T-helper 17 cell (primary cell): ENCODE results near the gene AKT3. TPM values are rescaled to one million over a fixed set of nuclear protein-coding genes. Genes with fewer than 3 reads are reported as not detected.

Source experiments
- ATAC-seq: fragments of 150-1000 bp; cut with Tn5 transposase; 2 replicates; pipeline ENCODE4 v1.10.0; 2021; ENCODE audit warnings: mild to moderate bottlenecking, moderate library complexity
- DNase-seq, 3 donors: peaks; one replicate each; pipeline versions ENCODE4 v3.0.0 to v3.0.0-alpha.2; 2020 to 2021
- H3K9me3 ChIP-seq: one replicate; pipeline ENCODE4 v1.7.0; 2013; ENCODE audit warnings: low read length, mild to moderate bottlenecking; ENCODE audit not compliant: control insufficient read depth, poor library complexity, severe bottlenecking
- H3K27ac Mint-ChIP-seq: one replicate; pipeline ENCODE4 v1.8.0; 2022; ENCODE audit warnings: mild to moderate bottlenecking, moderate library complexity, mixed read lengths
- H3K27me3 Mint-ChIP-seq: one replicate; pipeline ENCODE4 v1.8.0; 2022; ENCODE audit warnings: mixed read lengths
- H3K36me3 Mint-ChIP-seq: one replicate; pipeline ENCODE4 v1.8.0; 2022; ENCODE audit warnings: low read depth, mixed read lengths
- H3K4me1 Mint-ChIP-seq: one replicate; pipeline ENCODE4 v1.8.0; 2022; ENCODE audit warnings: mild to moderate bottlenecking, mixed read lengths
- H3K4me3 Mint-ChIP-seq: one replicate; pipeline ENCODE4 v1.8.0; 2022; ENCODE audit warnings: mild to moderate bottlenecking, moderate library complexity, mixed read lengths
- total RNA-seq, 4 donors: library from RNA in 2 of 4; stranded (reverse) in 2 of 4; gene quantifications; one replicate each; pipeline ENCODE4 v1.2.3 and lab custom pipeline; 2022 to 2026

The AKT3 gene
- total RNA-seq, 2 donors from 2014 or later: 96.0 to 103 TPM

DNA sequence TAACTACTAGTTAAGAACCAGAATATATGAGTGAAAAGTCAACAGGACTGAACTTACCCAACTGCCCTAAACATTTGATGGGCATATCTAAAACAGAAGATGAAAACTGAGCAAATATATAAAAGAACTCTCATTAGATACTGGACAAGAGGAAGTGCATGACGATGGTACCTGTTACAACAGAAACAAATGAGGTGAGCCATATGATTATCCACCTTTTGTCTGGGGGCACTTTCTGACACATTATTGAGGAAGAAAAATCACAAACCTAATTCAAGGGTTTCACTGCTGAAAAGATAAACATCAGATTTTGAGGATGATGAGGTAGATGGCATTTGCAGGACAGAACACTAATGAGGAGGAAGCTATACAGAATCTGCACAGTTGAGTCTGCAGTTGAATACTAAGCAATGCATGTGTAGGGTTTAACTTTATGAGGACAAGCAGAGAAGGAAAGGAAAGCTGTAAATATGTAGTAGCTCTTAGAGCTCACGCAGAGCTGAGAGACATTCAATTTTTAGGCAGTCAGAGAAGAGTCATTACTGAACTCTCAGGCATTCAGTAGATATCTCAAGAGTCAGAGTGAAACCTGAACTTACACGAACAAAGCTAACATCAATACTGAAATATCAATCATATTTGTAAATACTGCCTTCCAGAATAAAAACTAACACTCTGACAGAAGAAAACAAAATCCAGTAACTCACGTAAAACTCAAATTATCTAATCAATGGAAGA is 262.1 kb downstream of the AKT3 start:
- no peak for DNase-seq
- Mint-ChIP-seq H3K4me1 (peaks cover 7% of the 10 kb centered on the region), H3K4me3 (peak overlapping the region; percentile 10), H3K27me3 (no peaks in the 10 kb centered on the region), H3K27ac (peak overlapping the region; percentile 10), H3K36me3 (peaks cover 12% of the 10 kb centered on the region)
- ATAC-seq: no peak
- no peaks in the 10 kb centered on the region for H3K9me3 ChIP-seq

DNA sequence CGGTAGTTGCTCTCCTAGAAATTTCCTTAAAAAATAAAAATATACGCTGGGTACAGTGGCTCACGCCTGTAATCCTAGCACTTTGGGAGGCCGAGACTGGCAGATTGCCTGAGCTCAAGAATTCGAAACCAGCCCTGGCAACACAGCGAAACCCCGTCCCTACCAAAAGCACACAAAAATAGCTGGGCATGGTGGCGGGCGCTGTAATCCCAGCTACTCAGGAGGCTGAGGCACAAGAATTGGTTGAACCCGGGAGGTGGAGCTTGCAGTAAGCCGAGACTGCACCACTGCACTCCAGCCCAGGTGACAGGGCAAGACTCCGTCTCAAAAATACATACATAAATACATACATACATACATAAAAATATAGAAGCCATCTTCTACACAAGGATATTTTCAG is 262.8 kb downstream of the AKT3 start:
- peaks cover 7% of the 10 kb centered on the region for H3K4me1 Mint-ChIP-seq
- DNase-seq (no peak), ATAC-seq (no peak)

DNA sequence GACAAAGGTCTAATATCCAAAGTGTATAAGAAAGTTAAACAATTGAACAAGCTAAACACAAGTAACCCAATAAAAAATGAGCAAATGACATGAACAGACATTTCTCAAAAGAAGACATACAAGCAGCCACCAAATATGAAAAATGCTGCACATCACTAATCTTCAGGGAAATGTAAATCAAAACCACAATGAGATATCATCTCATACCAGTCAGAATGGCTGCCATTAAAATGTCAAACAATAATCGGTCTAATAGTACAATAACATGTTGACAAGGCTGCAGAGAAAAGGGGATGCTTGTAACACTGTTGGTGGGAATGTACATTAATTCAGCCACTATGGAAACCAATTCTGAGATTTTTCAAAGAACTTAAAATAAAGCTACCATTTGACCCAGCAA is 264.1 kb downstream of the AKT3 start:
- peaks cover 12% of the 10 kb centered on the region for H3K36me3 Mint-ChIP-seq
- H3K9me3 ChIP-seq: no peaks in the 10 kb centered on the region
- no peak overlapping the region for H3K27ac Mint-ChIP-seq
- ATAC-seq: no peak
- H3K27me3 Mint-ChIP-seq: no peaks in the 10 kb centered on the region
- no peak for DNase-seq
- H3K4me1 Mint-ChIP-seq: peaks cover 7% of the 10 kb centered on the region
- no peak overlapping the region for H3K4me3 Mint-ChIP-seq

More for the DNA sequence above, 262.8 kb downstream of the AKT3 start:
- no peaks in the 10 kb centered on the region for H3K9me3 ChIP-seq
- Mint-ChIP-seq H3K4me3 (no peak overlapping the region), H3K36me3 (peaks cover 12% of the 10 kb centered on the region), H3K27ac (no peak overlapping the region), H3K27me3 (no peaks in the 10 kb centered on the region)

DNA sequence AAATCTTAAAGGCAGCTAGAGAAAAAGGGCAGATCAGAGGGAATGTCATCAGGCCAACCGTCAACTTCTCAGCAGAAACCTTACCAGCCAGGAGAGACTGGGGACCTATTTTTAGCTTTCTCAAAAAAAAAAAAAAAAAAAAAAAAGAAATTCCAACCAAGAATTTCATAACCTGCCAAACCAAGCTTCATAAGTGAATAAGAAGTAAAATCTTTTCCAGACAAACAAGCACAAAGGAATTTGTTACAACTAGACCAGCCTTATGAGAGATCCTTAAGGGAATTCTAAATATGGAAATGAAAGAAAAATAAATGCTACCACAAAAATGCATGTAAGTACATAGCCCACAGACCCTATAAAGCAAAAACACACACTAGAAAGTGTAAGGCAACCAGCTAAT is 267.7 kb downstream of the AKT3 start:
- ATAC-seq: no peak

DNA sequence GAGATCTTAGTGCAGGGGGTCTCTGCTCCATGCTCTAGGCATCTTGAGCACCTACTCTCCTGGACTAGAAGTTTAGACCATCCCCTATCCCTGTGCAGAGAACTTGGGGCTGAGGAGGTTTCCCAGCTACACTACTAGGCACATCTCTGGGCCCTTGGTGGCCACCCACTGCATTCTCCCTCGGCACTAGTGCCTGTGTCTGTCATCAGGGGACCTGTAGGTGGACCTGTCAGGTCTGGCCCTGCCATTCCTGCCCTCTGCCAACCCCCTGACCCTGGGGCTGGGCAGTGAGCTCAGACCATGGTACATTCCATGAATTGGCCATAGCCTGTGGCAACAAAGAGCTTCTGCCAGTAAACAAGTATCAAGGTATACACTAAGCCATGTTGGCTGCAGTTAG is 269.1 kb downstream of the AKT3 start:
- Mint-ChIP-seq H3K36me3 (peaks cover 11% of the 10 kb centered on the region), H3K4me1 (no peaks in the 10 kb centered on the region), H3K4me3 (no peak overlapping the region), H3K27me3 (no peaks in the 10 kb centered on the region), H3K27ac (no peak overlapping the region)
- ATAC-seq: no peak
- no peaks in the 10 kb centered on the region for H3K9me3 ChIP-seq
- no peak for DNase-seq

More for the DNA sequence above, 267.7 kb downstream of the AKT3 start:
- no peak overlapping the region for H3K27ac Mint-ChIP-seq
- no peaks in the 10 kb centered on the region for H3K27me3 Mint-ChIP-seq
- no peak for DNase-seq
- H3K9me3 ChIP-seq: no peaks in the 10 kb centered on the region
- H3K4me1 Mint-ChIP-seq: no peaks in the 10 kb centered on the region
- H3K36me3 Mint-ChIP-seq: peaks cover 11% of the 10 kb centered on the region
- H3K4me3 Mint-ChIP-seq: no peak overlapping the region

DNA sequence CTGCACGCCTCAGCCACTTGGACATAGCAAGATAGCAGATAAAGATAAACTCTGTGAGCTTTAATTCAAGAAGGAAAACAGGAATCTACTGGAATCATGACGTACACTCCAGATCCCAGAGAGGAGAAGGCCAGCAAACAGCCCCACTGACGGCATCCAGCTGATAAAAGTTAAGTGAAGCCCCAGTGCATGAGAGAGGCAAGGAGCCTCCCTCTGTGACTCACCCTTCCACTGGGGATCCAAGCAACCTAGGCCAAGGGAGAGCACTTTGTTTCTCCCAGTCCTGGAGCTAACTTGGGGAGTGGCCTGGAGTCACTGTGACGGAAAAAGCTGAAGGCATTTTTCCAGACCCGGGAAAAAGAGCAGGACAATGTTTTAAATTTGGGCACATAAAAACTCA is 270.0 kb downstream of the AKT3 start:
- peaks cover 11% of the 10 kb centered on the region for H3K36me3 Mint-ChIP-seq

DNA sequence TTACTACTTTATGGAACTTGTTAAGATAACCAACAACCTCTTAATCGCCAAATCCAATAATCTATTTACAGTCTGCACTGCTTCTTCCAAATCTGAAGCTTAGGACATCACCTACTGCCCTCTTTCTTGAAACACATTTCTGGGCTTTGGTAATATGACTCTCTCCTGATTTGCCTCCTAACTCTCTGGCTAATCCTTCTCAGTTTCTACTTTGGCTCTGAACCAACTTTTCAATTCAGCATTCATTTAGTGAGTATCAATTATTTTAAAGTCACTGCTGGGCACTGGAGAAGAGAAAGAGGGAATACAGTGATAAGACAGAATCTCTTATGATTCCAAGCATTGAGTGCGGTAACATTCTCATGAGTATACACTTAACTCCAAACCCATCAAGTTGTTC is 275.0 kb downstream of the AKT3 start:
- H3K36me3 Mint-ChIP-seq: peaks cover 10% of the 10 kb centered on the region
- H3K9me3 ChIP-seq: no peaks in the 10 kb centered on the region
- DNase-seq (no peak), ATAC-seq (no peak)
- no peak overlapping the region for H3K4me3 Mint-ChIP-seq
- H3K27ac Mint-ChIP-seq: no peak overlapping the region
- no peaks in the 10 kb centered on the region for H3K4me1 Mint-ChIP-seq
- no peaks in the 10 kb centered on the region for H3K27me3 Mint-ChIP-seq

More for the DNA sequence above, 270.0 kb downstream of the AKT3 start:
- H3K4me1 Mint-ChIP-seq: no peaks in the 10 kb centered on the region
- H3K27ac Mint-ChIP-seq: no peak overlapping the region
- no peaks in the 10 kb centered on the region for H3K9me3 ChIP-seq
- H3K4me3 Mint-ChIP-seq: no peak overlapping the region
- H3K27me3 Mint-ChIP-seq: no peaks in the 10 kb centered on the region
- ATAC-seq: no peak
- DNase-seq: no peak

DNA sequence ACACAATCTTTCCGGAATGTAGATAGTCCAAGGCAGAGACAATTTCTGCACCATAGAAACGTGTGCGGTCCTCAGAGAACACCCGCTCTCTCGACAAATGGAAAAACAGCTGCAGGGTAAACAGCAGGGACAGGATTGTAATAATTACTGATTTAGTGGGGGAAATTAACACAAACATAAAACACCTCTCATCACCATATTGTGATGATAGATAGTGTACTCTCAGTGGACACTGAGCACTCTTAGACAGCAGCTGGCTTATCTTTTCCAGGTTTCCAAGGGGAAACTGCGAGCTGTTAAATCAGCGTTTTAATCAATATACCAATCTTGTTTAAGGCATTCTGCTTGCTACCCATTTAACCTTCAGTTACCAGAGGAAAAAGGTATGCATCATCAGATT is 277.1 kb downstream of the AKT3 start:
- Mint-ChIP-seq H3K4me3 (no peak overlapping the region), H3K4me1 (no peaks in the 10 kb centered on the region), H3K36me3 (peaks cover 2% of the 10 kb centered on the region), H3K27me3 (no peaks in the 10 kb centered on the region), H3K27ac (no peak overlapping the region)
- DNase-seq (no peak), ATAC-seq (no peak)
- no peaks in the 10 kb centered on the region for H3K9me3 ChIP-seq

DNA sequence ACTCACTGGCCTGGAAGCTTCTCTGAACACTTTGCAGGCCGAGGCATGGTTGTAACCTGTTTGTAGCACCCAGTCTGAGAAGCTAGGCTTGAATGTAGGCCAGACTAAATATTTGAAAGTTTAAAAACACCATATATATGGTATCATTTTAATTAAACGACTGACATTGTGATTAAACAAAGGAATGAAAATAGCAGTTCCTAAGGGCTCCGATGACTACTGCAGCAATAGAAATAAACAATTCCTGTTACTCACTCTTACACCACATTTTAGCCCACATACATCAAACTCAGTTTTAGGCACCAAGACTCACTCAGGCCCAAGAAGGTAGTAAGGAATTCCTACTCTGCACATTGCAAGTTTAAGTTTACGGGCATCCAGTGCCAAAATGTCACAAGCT is 281.2 kb downstream of the AKT3 start:
- DNase-seq (no peak), ATAC-seq (no peak)
- no peaks in the 10 kb centered on the region for H3K27me3 Mint-ChIP-seq
- no peak overlapping the region for H3K4me3 Mint-ChIP-seq
- H3K4me1 Mint-ChIP-seq: peaks cover 3% of the 10 kb centered on the region
- no peaks in the 10 kb centered on the region for H3K9me3 ChIP-seq
- H3K27ac Mint-ChIP-seq: no peak overlapping the region
- peaks cover 4% of the 10 kb centered on the region for H3K36me3 Mint-ChIP-seq

DNA sequence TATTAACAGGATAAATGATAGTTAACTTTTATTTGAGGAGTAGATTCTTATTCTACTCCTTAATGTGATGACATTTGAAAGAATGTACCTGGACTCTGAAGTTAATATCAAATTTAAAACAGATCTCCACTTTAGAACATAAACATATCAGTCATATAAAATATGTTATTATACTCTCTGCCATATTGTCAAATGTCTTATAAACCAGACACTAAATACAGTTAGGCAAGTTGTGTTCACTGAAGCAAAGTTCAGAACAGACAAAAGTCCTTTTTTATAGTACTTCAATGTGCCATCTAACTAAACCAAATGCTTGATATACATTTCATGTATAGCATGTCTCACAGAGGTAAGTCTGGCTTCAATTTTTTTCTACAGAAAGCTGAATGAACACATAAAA is 285.2 kb downstream of the AKT3 start:
- ATAC-seq: no peak
- Mint-ChIP-seq H3K27ac (no peak overlapping the region), H3K4me3 (no peak overlapping the region), H3K36me3 (peaks cover 9% of the 10 kb centered on the region), H3K4me1 (peaks cover 6% of the 10 kb centered on the region), H3K27me3 (no peaks in the 10 kb centered on the region)
- no peak for DNase-seq
- peaks cover 2% of the 10 kb centered on the region for H3K9me3 ChIP-seq

DNA sequence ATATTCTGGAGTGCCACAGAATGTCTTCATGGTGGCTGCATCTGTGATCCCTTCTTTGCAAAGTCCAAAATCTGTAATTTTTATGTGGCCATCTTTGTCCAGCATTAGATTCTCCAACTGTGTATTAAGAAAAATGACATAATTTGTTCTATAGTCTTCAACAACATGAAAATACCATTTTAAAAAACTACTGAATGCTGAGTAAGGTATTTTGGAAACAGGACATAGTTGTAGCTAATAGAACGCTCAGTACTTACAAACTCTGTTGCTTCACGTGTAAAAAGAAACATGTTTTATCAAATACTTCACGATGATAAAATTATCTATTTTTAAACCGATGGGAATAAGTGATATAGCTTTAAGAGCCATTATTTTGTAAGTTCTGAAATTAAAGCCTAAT is 286.3 kb downstream of the AKT3 start:
- Mint-ChIP-seq H3K4me3 (no peak overlapping the region), H3K27me3 (no peaks in the 10 kb centered on the region), H3K27ac (no peak overlapping the region), H3K4me1 (peaks cover 7% of the 10 kb centered on the region), H3K36me3 (peaks cover 9% of the 10 kb centered on the region)
- peaks cover 2% of the 10 kb centered on the region for H3K9me3 ChIP-seq
- ATAC-seq (no peak), DNase-seq (no peak)

DNA sequence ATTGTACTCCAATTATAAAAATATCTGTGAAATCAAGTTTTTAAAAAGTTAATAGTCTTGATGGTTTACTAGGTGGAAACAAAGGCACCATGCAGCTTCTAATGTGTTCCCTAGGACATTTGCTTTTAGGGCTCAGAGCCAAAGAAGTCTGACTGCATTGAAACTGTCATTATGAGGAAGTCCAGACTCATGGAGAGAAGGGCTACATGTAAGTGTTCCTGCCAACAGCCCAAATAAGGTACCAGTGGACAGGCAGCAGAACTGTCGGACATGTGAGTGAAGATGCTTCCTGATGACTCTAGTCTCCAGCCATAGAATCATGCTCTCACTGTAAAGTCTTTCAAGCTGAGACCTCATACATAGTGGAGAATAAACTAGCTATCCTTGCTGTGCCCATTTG is 287.6 kb downstream of the AKT3 start:
- Mint-ChIP-seq H3K27me3 (no peaks in the 10 kb centered on the region), H3K4me3 (no peak overlapping the region), H3K36me3 (peaks cover 9% of the 10 kb centered on the region), H3K4me1 (peaks cover 7% of the 10 kb centered on the region), H3K27ac (no peak overlapping the region)
- DNase-seq: no peak
- H3K9me3 ChIP-seq: peaks cover 2% of the 10 kb centered on the region
- ATAC-seq: no peak

DNA sequence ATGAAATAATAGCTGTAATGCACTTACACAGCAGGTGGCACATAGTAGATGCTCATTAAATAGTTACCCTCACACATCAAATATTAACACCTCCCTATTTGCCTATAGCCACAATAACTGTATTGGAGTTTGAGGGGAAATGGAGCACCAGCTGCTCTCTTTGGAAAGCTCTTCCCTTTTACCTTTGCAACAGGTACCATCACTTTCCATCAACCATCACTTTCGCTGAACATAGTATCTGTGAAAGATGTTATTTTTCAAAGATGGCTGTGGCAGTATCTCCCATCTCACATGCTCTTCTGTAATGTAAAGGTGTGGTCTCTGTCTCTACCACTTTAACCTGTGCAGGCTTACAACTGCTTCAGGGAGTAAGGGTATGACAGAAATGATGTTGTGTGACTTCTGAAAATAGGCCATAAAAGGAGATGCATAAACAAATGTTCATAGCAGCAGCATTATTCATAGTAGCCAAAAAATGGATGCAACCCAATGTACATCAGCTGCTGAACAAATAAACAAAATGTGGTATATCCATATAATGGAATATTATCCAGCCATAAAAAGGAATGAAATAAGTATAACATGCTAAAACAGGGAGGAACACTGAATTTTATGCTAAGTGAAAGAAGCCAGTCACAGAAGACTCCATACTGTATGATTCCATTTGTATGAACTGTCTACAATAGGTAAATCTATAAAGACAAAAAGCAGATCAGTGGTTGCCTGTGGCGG is 288.3 kb downstream of the AKT3 start:
- DNase-seq: no peak
- ATAC-seq: no peak
- H3K9me3 ChIP-seq: peaks cover 2% of the 10 kb centered on the region
- H3K27me3 Mint-ChIP-seq: no peaks in the 10 kb centered on the region
- no peak overlapping the region for H3K27ac Mint-ChIP-seq
- H3K4me1 Mint-ChIP-seq: peaks cover 7% of the 10 kb centered on the region
- no peak overlapping the region for H3K4me3 Mint-ChIP-seq
- H3K36me3 Mint-ChIP-seq: peaks cover 9% of the 10 kb centered on the region
